ENCODE measurements around the gene DNLZ.

DNA sequence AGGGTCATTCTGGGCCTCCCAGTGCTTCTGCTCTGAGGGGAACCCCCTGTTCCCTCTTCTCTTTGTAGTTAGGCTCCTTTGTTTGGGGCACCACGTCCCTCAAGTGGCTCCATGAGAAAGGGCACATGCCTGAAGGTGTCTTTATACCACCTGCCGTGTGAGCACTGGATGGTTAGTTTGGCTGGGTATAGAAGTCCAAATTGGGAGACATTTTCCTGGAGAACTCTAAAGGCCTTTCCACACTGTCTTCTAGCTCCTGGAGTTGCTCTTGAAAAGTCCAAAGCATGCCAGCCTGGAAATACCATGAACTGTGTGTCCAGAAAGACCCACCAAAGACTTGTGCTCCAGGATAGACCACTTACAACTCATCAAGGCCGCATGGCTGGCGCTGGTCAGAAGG is 48.6 kb downstream of the DNLZ start:
- TF ChIP-seq CTCF (conservative IDR thresholded peaks at IDR 0.05) (no peak), EZH2 (IDR thresholded peaks at IDR 0.05; ENCODE audit: low read depth) (no peak)
